ENCODE results near the gene ZNF669.

DNA sequence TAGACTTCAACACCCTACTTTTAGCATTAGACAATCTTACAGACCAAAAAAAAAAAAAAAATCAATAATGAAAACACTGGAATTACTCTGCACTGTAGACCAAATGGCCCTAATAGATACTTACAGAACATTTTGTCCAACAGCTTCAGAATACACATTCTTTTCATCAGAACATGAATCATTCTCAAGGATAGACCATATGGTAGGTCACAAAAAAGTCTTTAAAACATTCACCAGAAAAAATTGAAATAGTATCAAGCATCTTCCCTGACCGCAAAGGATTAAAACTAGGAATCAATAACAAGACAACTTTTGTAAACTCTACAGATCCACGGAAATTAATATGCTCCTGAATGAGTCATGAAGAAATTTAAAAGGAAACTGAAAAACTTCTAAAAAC, 48.1 kb downstream of the ZNF669 start:
- TF ChIP-seq, protein P1, sequence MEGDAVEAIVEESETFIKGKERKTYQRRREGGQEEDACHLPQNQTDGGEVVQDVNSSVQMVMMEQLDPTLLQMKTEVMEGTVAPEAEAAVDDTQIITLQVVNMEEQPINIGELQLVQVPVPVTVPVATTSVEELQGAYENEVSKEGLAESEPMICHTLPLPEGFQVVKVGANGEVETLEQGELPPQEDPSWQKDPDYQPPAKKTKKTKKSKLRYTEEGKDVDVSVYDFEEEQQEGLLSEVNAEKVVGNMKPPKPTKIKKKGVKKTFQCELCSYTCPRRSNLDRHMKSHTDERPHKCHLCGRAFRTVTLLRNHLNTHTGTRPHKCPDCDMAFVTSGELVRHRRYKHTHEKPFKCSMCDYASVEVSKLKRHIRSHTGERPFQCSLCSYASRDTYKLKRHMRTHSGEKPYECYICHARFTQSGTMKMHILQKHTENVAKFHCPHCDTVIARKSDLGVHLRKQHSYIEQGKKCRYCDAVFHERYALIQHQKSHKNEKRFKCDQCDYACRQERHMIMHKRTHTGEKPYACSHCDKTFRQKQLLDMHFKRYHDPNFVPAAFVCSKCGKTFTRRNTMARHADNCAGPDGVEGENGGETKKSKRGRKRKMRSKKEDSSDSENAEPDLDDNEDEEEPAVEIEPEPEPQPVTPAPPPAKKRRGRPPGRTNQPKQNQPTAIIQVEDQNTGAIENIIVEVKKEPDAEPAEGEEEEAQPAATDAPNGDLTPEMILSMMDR (IDR thresholded peaks at IDR 0.05 in 4 of 5, conservative IDR thresholded peaks at IDR 0.05 in 1 of 5) = no peak
- TF ChIP-seq POLR2A (IDR thresholded peaks at IDR 0.05) = no peak

Data from gastrocnemius medialis (tissue), 4 donors.